A673 (cell line): ENCODE results near the gene RSRP1. TPM values are rescaled to one million over a fixed set of nuclear protein-coding genes. Genes with fewer than 3 reads are reported as not detected.

Experiments used
- BruUV-seq: library from RNA; stranded (reverse); fragments of 400-500 nt; replicated peaks from 2 replicates; lab custom pipeline; 2021; lab: Mats Ljungman, UMichigan
- CTCF ChIA-PET: fragments of 300-600 bp; sonication (Branson Sonifier 250); formaldehyde crosslinking; loops from one replicate; lab custom pipeline; 2022; ENCODE audit warnings: antibody characterized with exemption; lab: Charles Lee
- POLR2A ChIA-PET: fragments of 300-600 bp; sonication (Branson Sonifier 250); formaldehyde crosslinking; loops from one replicate; lab custom pipeline; 2022; ENCODE audit warnings: antibody characterized with exemption; ENCODE audit not compliant: low non-redundant PET; lab: Charles Lee
- DNase-seq: peaks from one replicate; pipeline ENCODE4 v3.0.0-alpha.2; 2015; ENCODE audit warnings: low spot score
- H3K27ac ChIP-seq: fragments of 200-600 bp; sonication (generic); 2 replicates; pipeline ENCODE4 v1.5.1; 2016; ENCODE audit warnings: mixed run types, low read depth, mild to moderate bottlenecking, mixed read lengths, antibody characterized with exemption, low read length; ENCODE audit not compliant: poor library complexity, severe bottlenecking
- H3K27me3 ChIP-seq: fragments of 200-600 bp; sonication (generic); replicated peaks from 2 replicates; pipeline ENCODE4 v1.6.1; 2017; ENCODE audit warnings: mixed run types, low read depth, mild to moderate bottlenecking, mixed read lengths, antibody characterized with exemption, low read length; ENCODE audit not compliant: insufficient read depth, poor library complexity
- H3K36me3 ChIP-seq: fragments of 200-600 bp; sonication (generic); 2 replicates; pipeline ENCODE4 v1.6.1; 2016; ENCODE audit warnings: mixed run types, mild to moderate bottlenecking, mixed read lengths, antibody characterized with exemption, low read length; ENCODE audit not compliant: insufficient read depth, poor library complexity, severe bottlenecking
- H3K4me1 ChIP-seq: fragments of 200-600 bp; sonication (generic); 2 replicates; pipeline ENCODE4 v1.6.1; 2017; ENCODE audit warnings: mixed run types, mild to moderate bottlenecking, mixed read lengths, antibody characterized with exemption, low read length; ENCODE audit not compliant: insufficient read depth, poor library complexity, severe bottlenecking
- H3K4me3 ChIP-seq: fragments of 200-600 bp; sonication (generic); 2 replicates; pipeline ENCODE4 v1.5.1; 2016; ENCODE audit warnings: low read depth, mixed run types, mild to moderate bottlenecking, mixed read lengths, low read length; ENCODE audit not compliant: poor library complexity, severe bottlenecking
- H3K9me3 ChIP-seq: fragments of 200-600 bp; sonication (generic); 2 replicates; pipeline ENCODE4 v1.6.1; 2016; ENCODE audit warnings: mixed run types, low read depth, mild to moderate bottlenecking, mixed read lengths, antibody characterized with exemption, low read length; ENCODE audit not compliant: poor library complexity, severe bottlenecking
- CTCF ChIP-seq: fragments of 300-800, 200-600 bp; sonication (generic); conservative IDR thresholded peaks from 2 replicates; pipeline ENCODE4 v1.5.1; 2017; ENCODE audit warnings: low read depth, mild to moderate bottlenecking, antibody characterized with exemption, low read length, moderate library complexity, mixed read lengths
- EZH2 ChIP-seq: fragments of 200-600 bp; sonication (generic); IDR thresholded peaks from 2 replicates; pipeline ENCODE4 v1.6.1; 2017; ENCODE audit warnings: borderline replicate concordance, low read depth, mild to moderate bottlenecking, mixed read lengths, antibody characterized with exemption, low read length; ENCODE audit not compliant: poor library complexity, severe bottlenecking
- intact Hi-C: fragments of 100-400 bp; cut with micrococcal nuclease; formaldehyde crosslinking; loops from one replicate; pipeline ENCODE4 v1.10.0; 2022; ENCODE audit not compliant: unreplicated experiment
- total RNA-seq: library from RNA; stranded (reverse); gene quantifications from 2 replicates; pipeline ENCODE4 v1.2.3, GENCODE V29; 2021

Gene RSRP1
- total RNA-seq, 1 experiment from 2014 or later = 65.3 TPM

GRCh38 chr1:25217598-25218232 lies 29.5 kb downstream of the RSRP1 start:
- Histone ChIP-seq H3K36me3 (peaks cover 8% of the 10 kb centered on the region), H3K9me3 (no peaks in the 10 kb centered on the region), H3K4me1 (no peaks in the 10 kb centered on the region), H3K27ac (no peak overlapping the region), H3K27me3 (no peaks in the 10 kb centered on the region), H3K4me3 (no peak overlapping the region)
- POLR2A ChIA-PET = no interaction called here
- TF ChIP-seq CTCF = 0 out of 2 replicates have a peak, but pooled peaks have one; percentile 11
- TF ChIP-seq EZH2 = no peak
- no TSS peak for BruUV-seq
- no peak for DNase-seq
- intact Hi-C loops = no loop called here
- CTCF ChIA-PET = no interaction called here

GRCh38 chr1:25217015-25217414 lies 30.2 kb downstream of the RSRP1 start:
- CTCF ChIA-PET = no interaction called here
- H3K27ac ChIP-seq = no peak overlapping the region
- BruUV-seq = no TSS peak
- TF ChIP-seq EZH2 (no peak), CTCF (no peak)
- no peaks in the 10 kb centered on the region for H3K4me1 ChIP-seq
- intact Hi-C loops = no loop called here
- DNase-seq = no peak
- peaks cover under 1% of the 10 kb centered on the region for H3K36me3 ChIP-seq
- H3K4me3 ChIP-seq = no peak overlapping the region
- no peaks in the 10 kb centered on the region for H3K27me3 ChIP-seq
- POLR2A ChIA-PET = no interaction called here
- H3K9me3 ChIP-seq = no peaks in the 10 kb centered on the region

- no peaks in the 10 kb centered on the region for H3K4me1 ChIP-seq
- H3K27ac ChIP-seq = no peak overlapping the region
- no peak for TF ChIP-seq CTCF
- BruUV-seq = no TSS peak
- CTCF ChIA-PET = interaction anchor here (0.5 kb wide), 1 partner anchor 252 kb away, joined by 6 read pairs; no protein-coding TSS in a partner anchor
- intact Hi-C loops = no loop called here
- POLR2A ChIA-PET = no interaction called here
- no peaks in the 10 kb centered on the region for H3K9me3 ChIP-seq
- H3K36me3 ChIP-seq = no peaks in the 10 kb centered on the region
- DNase-seq = no peak
- H3K4me3 ChIP-seq = no peak overlapping the region
- H3K27me3 ChIP-seq = no peaks in the 10 kb centered on the region
Measured at GRCh38 chr1:25216123-25216522, 31.1 kb downstream of the RSRP1 start.
